GM19372 (cell line): ENCODE results near the gene NUDT15.

Source experiments
- ATAC-seq: cut with Tn5 transposase; IDR thresholded peaks from one replicate; pipeline ENCODE4 v1.9.1; 2021; ENCODE audit warnings: mild to moderate bottlenecking, low read depth, moderate library complexity; ENCODE audit not compliant: unreplicated experiment

Gene NUDT15

GRCh38 chr13:48094781-48095502 lies 57.4 kb downstream of the NUDT15 start, which contains the start of gene MED4:
Gene MED4 (minus strand): TSS chr13:48095104. CDS start chr13:48095078, 26 bp downstream.
- peak; percentile 94 for ATAC-seq

GRCh38 chr13:48096670-48097069 lies 59.1 kb downstream of the NUDT15 start:
- ATAC-seq: no peak
